Smooth muscle cell (in vitro differentiated cells): ENCODE data around the gene TECTA. TPM values are rescaled to one million over a fixed set of nuclear protein-coding genes. Genes with fewer than 3 reads are reported as not detected.
"Not testable (repeated sequence)": the region's sequence is repeated elsewhere in the genome, so short reads cannot be mapped to it uniquely, and the experiment has no call there.

Experiments used
- DNase-seq: peaks from one replicate; lab custom pipeline; 2025; ENCODE audit not compliant: unreplicated experiment; lab: John Stamatoyannopoulos, UW
- H2AFZ ChIP-seq: fragments of 200-600 bp; sonication (generic); 2 replicates; pipeline ENCODE4 v1.6.0; 2016; ENCODE audit warnings: antibody characterized with exemption, low read depth, mild to moderate bottlenecking
- H3F3A ChIP-seq: fragments of 200-600 bp; sonication (generic); 2 replicates; pipeline ENCODE4 v1.6.0; 2017; ENCODE audit warnings: antibody characterized with exemption, low read depth
- H3K27ac ChIP-seq: fragments of 200-600 bp; sonication (generic); 2 replicates; pipeline ENCODE4 v1.5.1; 2016; ENCODE audit warnings: low read depth, mild to moderate bottlenecking
- H3K27me3 ChIP-seq: fragments of 200-600 bp; sonication (generic); 2 replicates; pipeline ENCODE4 v1.6.1; 2016; ENCODE audit warnings: low read depth, mild to moderate bottlenecking
- H3K36me3 ChIP-seq: fragments of 200-600 bp; sonication (generic); 2 replicates; pipeline ENCODE4 v1.5.1; 2016; ENCODE audit warnings: low read depth
- H3K4me1 ChIP-seq: fragments of 200-600 bp; sonication (generic); 2 replicates; pipeline ENCODE4 v1.5.1; 2016; ENCODE audit warnings: low read depth
- H3K4me2 ChIP-seq: fragments of 200-600 bp; sonication (generic); 2 replicates; pipeline ENCODE4 v1.6.0; 2016; ENCODE audit warnings: mild to moderate bottlenecking
- H3K4me3 ChIP-seq: fragments of 200-600 bp; sonication (generic); 2 replicates; pipeline ENCODE4 v1.5.1; 2016; ENCODE audit warnings: mild to moderate bottlenecking
- H3K79me2 ChIP-seq: fragments of 200-600 bp; sonication (generic); 2 replicates; pipeline ENCODE4 v1.6.0; 2016; ENCODE audit warnings: low read depth, mild to moderate bottlenecking
- H3K9ac ChIP-seq: fragments of 200-600 bp; sonication (generic); 2 replicates; pipeline ENCODE4 v1.6.0; 2016; ENCODE audit warnings: low read depth
- H3K9me3 ChIP-seq: fragments of 200-600 bp; sonication (generic); replicated peaks from 2 replicates; pipeline ENCODE4 v1.5.1; 2016; ENCODE audit warnings: low read depth
- H4K20me1 ChIP-seq: fragments of 200-600 bp; sonication (generic); 2 replicates; pipeline ENCODE4 v1.6.0; 2016; ENCODE audit warnings: low read depth
- WGBS: methylation state at CpG from one replicate; pipeline ENCODE4 v1.1.7; 2016; ENCODE audit warnings: low lambda C conversion rate; 5-methylcytosine and 5-hydroxymethylcytosine counted together
- polyA plus RNA-seq: library from polyadenylated mRNA; unstranded; fragments of >200 nt; fragmentation: Nextera tagmentation; extraction: Ambion mirVana; gene quantifications from 2 replicates; pipeline ENCODE4 v1.2.1, GENCODE V29; 2016
- total RNA-seq: library from RNA; depleted of rRNA; stranded (reverse); fragments of >200 nt; gene quantifications from 2 replicates; pipeline ENCODE4 v1.2.3, GENCODE V29; 2014
- TF ChIP-seq, protein P1 (sequence below): fragments of 200-600 bp; sonication (generic); IDR thresholded peaks from 2 replicates; pipeline ENCODE4 v1.5.1; 2017; ENCODE audit warnings: borderline replicate concordance, mild to moderate bottlenecking, antibody characterized with exemption; ENCODE audit not compliant: insufficient read depth, poor library complexity, severe bottlenecking

The TECTA gene
- total and polyA plus RNA-seq, 2 experiments from 2014 or later, result 0.59 to 1.5 TPM

- Histone ChIP-seq H3K79me2 (no peaks in the 10 kb centered on the region), H3K27ac (no peak overlapping the region), H4K20me1 (no peaks in the 10 kb centered on the region), H3K4me1 (peaks cover 16% of the 10 kb centered on the region), H3F3A (peaks cover 2% of the 10 kb centered on the region), H3K36me3 (no peaks in the 10 kb centered on the region), H3K9ac (no peak overlapping the region), H3K4me2 (no peak overlapping the region), H3K9me3 (no peaks in the 10 kb centered on the region), H2AFZ (no peak overlapping the region), H3K27me3 (no peaks in the 10 kb centered on the region), H3K4me3 (no peak overlapping the region)
- WGBS, result 92% methylated on average over 8 of the region's 8 CpGs
- DNase-seq, result no peak
- TF ChIP-seq, protein P1, sequence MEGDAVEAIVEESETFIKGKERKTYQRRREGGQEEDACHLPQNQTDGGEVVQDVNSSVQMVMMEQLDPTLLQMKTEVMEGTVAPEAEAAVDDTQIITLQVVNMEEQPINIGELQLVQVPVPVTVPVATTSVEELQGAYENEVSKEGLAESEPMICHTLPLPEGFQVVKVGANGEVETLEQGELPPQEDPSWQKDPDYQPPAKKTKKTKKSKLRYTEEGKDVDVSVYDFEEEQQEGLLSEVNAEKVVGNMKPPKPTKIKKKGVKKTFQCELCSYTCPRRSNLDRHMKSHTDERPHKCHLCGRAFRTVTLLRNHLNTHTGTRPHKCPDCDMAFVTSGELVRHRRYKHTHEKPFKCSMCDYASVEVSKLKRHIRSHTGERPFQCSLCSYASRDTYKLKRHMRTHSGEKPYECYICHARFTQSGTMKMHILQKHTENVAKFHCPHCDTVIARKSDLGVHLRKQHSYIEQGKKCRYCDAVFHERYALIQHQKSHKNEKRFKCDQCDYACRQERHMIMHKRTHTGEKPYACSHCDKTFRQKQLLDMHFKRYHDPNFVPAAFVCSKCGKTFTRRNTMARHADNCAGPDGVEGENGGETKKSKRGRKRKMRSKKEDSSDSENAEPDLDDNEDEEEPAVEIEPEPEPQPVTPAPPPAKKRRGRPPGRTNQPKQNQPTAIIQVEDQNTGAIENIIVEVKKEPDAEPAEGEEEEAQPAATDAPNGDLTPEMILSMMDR, result no peak
Measured at GRCh38 chr11:121231576-121232278, 130.7 kb downstream of the TECTA start.

DNA sequence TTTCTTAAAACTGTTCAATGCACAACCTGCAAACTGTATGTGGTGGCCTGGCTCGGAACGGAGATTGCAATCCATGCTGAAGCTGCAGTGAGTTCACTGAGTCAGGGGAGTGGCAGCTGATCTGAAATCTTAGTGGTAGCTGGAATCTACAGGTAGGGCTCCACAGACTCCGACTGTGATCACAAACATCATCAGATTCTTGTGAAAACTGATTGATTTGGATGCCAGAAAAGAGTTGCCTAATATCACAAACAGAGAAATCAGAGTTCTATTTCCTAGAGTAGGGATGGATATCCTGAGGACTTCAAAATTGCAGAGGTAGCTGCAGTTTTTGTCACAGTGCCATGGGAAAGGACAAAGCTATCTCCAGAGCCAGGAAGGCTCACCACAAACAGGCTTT, 134.0 kb downstream of the TECTA start:
- Histone ChIP-seq H3K79me2 (no peaks in the 10 kb centered on the region), H3K27ac (no peak overlapping the region), H3K4me2 (no peak overlapping the region), H3F3A (peaks cover 10% of the 10 kb centered on the region), H3K4me1 (peaks cover 34% of the 10 kb centered on the region), H3K36me3 (no peaks in the 10 kb centered on the region), H3K4me3 (no peak overlapping the region), H2AFZ (no peak overlapping the region), H4K20me1 (no peaks in the 10 kb centered on the region), H3K9me3 (no peaks in the 10 kb centered on the region), H3K9ac (no peak overlapping the region), H3K27me3 (no peaks in the 10 kb centered on the region)
- WGBS, result 87% methylated on average over 3 of the region's 3 CpGs
- no peak for DNase-seq
- TF ChIP-seq, protein P1, result no peak

DNA sequence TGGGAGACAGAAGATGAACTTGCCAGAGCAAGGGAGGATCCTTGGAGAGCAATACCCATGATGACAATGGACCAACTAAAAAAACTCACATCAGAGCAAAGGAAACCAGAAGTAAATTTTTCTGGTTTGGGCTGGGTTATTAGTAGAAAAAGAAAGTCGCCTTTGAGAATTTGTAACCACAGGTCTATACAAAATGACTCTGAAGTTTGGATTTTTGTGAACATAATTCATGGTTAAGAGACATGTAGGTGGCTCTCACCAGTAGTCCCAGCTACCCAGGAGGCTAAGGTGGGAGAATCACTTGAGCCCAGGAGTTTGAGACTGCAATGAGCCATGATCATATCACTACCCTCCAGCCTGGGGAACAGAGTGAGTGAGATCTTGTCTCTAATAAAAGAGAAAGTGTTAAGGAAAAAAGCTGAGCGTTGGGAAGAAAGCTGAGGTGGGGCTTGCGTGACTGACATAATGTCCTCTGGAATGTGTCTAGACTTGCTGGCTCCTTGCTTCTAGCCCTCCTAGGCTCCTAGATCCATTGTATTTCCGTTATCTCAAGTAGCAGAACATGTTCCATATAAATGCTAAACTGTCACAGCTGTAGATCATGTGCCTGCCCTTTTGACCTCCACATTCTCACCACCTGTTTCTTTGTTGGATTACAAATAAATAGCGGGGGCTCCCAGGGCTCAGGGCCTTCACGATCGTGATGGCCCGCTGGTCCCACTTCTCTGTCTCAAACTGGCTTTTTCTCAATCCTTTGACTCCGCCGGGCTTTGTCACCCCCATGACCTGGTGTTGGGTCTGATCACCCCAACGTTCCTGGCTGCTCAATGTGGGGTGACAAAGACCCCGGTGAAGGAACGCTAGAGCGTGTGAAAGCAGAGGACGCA, 135.3 kb downstream of the TECTA start:
- Histone ChIP-seq H3K36me3 (no peaks in the 10 kb centered on the region), H3F3A (peaks cover 10% of the 10 kb centered on the region), H3K9ac (peak overlapping the region; percentile 56), H3K27me3 (no peaks in the 10 kb centered on the region), H3K4me2 (peak overlapping the region; percentile 49), H3K79me2 (no peaks in the 10 kb centered on the region), H3K4me1 (peaks cover 44% of the 10 kb centered on the region), H3K27ac (peak overlapping the region; percentile 84), H2AFZ (no peak overlapping the region), H4K20me1 (no peaks in the 10 kb centered on the region), H3K9me3 (no peaks in the 10 kb centered on the region), H3K4me3 (no peak overlapping the region)
- DNase-seq, result no peak
- TF ChIP-seq, protein P1, result no peak
- 68% methylated on average over 15 of the region's 15 CpGs for WGBS

DNA sequence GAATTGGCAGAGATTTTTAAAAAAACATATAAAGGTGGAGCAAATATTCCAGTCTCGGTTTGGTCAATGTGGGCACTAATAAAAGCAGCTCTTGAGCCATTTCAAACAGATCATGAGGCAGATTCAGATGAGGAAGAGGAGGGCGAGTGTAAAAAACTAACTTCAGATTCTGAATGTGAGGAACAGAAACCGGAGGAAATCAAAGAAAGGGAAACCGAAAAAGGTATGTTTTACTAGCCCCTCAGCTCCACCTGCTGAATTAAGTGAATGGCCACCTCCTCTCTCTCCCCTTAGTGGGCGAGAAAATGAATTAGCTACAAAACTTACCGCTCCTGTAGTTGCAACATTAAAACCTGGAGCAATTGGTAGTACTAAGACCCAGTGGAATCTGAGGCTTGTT, 136.2 kb downstream of the TECTA start:
- H2AFZ ChIP-seq, H3K27me3 ChIP-seq, H3K4me3 ChIP-seq, DNase-seq, H3K36me3 ChIP-seq, H3K79me2 ChIP-seq, H4K20me1 ChIP-seq, H3K9me3 ChIP-seq, H3K9ac ChIP-seq: not testable (repeated sequence)
- Histone ChIP-seq H3K27ac (peak overlapping the region; percentile 84), H3F3A (peaks cover 10% of the 10 kb centered on the region), H3K4me1 (peaks cover 53% of the 10 kb centered on the region), H3K4me2 (peak overlapping the region; percentile 28)
- 91% methylated on average over 6 of the region's 6 CpGs for WGBS
